Dedifferentiated amniotic fluid mesenchymal stem cell (primary cell): Measurements from ENCODE around the gene FLT1.

Source experiments
- DNase-seq: peaks from one replicate; pipeline ENCODE4 v3.0.0-alpha.2; 2016; ENCODE audit errors: extremely low spot score

Gene FLT1

DNA sequence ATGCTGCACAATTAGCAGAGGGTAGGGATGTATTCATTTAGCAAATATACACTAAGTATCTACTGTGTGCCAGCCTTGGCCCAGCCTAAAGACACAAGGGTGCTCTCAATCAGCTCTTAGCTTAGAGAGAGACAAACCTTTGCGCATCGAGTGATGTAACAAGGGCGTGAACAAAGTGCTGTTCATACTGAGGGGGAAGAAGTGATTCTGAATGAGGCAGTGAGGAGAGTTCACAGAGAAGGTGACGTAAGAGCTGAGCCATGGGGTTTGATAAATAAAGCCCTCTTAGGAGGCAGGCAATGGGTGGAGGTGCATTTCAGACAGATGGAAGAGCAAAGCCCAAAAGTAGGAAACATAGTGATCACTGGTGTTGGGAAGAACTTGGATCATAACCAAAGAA lies 68.5 kb downstream of the FLT1 start:
- no peak for DNase-seq

DNA sequence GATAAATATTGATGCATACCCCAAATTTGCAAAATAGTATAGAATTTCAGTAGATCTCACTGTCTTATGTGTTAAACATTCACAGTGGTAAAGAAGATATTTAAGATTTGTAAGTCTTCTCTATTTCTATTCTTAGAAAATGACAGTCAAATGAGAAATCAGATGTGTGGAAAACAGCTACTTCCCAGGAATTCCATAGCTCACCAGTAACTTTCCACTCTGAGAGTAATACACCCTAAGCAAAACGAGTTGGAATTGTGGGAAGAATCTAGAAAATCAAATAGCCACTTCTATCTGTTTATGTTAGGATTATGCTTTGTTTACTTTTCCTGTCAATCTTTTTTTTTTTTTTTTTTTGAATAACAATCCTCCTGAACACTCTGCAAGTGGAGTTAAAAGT lies 69.1 kb downstream of the FLT1 start:
- DNase-seq = peak; percentile 29

GRCh38 chr13:28424541-28424940 lies 70.4 kb downstream of the FLT1 start:
- DNase-seq = no peak

DNA sequence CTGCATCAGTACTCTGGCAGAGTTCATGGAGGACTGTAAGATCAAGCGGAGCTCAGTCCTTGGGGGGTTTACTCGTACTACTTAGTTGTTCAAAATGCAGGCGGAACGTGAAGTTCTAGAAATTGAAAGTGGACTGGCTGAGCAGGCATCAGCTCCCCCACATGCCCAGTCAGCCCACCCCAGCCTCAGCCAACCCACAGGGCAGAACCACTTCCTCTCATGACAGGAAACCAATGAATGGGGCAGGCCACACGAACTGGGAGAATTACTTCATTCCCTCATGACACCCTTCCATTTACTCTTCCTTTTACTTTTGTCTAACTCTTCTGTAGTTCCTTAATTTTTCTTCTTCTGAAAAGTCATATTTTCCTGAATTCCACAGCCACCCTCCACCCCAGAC lies 71.9 kb downstream of the FLT1 start:
- DNase-seq = no peak

- DNase-seq = no peak
These were observed 73.1 kb downstream of the FLT1 start for GRCh38 chr13:28421676-28422410.

GRCh38 chr13:28420704-28421103 lies 74.2 kb downstream of the FLT1 start:
- DNase-seq = no peak

- DNase-seq = no peak
These were observed 78.9 kb downstream of the FLT1 start for GRCh38 chr13:28415994-28416421.

GRCh38 chr13:28413999-28414398 lies 80.9 kb downstream of the FLT1 start:
- DNase-seq = no peak

- DNase-seq = no peak
These were observed 81.9 kb downstream of the FLT1 start for GRCh38 chr13:28412981-28413380.

- DNase-seq = no peak
These were observed 83.0 kb downstream of the FLT1 start for GRCh38 chr13:28411831-28412353.

GRCh38 chr13:28410096-28410495 lies 84.8 kb downstream of the FLT1 start:
- no peak for DNase-seq

DNA sequence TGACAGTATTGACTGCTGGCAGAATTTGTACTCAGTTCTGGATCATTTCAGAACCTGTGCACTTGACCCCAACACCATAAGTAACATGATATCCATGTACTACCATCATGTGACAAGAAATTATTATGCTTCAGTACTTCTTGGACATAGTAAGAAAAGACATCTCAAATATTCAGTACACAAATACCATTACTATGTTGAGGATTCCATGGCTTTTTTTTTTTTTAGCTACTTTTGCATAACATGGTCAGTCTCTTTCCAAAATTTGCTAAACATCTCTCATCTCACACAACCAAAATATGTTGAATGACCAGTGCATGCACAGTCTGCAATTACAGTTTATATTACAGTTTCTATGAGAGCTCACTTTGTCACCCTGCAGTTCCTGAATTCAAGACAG lies 85.3 kb downstream of the FLT1 start:
- peak; percentile 43 for DNase-seq

- no peak for DNase-seq
These were observed 86.1 kb downstream of the FLT1 start for GRCh38 chr13:28408863-28409262.

- no peak for DNase-seq
These were observed 86.6 kb downstream of the FLT1 start for GRCh38 chr13:28408235-28408848.

DNA sequence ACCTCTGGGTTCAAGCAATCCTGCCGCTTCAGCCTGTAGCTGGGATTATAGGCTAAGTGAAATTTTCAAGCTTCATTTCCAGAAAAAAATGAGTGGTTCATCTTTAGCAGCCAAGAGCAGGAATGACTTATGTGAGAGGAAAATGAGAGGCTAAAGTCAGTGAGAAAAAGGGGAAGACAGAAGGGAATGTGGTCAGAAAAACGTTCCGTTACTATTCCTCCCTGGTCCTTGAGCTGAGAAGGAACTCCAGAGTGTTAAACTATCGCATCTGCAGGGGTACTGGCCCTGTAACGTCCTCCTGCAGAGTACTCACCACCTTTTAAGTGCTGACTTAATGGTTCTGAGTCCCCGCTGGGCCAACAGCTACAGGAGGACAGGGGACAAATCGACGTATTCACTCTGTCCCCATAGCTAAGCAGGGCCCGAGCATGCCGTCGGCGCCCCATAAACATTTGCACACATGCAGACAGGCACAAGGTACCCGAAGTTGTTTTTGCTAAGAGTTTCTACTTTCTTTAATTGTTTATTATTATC lies 88.1 kb downstream of the FLT1 start:
- DNase-seq = no peak

GRCh38 chr13:28402057-28402381 lies 92.9 kb downstream of the FLT1 start:
- no peak for DNase-seq

DNA sequence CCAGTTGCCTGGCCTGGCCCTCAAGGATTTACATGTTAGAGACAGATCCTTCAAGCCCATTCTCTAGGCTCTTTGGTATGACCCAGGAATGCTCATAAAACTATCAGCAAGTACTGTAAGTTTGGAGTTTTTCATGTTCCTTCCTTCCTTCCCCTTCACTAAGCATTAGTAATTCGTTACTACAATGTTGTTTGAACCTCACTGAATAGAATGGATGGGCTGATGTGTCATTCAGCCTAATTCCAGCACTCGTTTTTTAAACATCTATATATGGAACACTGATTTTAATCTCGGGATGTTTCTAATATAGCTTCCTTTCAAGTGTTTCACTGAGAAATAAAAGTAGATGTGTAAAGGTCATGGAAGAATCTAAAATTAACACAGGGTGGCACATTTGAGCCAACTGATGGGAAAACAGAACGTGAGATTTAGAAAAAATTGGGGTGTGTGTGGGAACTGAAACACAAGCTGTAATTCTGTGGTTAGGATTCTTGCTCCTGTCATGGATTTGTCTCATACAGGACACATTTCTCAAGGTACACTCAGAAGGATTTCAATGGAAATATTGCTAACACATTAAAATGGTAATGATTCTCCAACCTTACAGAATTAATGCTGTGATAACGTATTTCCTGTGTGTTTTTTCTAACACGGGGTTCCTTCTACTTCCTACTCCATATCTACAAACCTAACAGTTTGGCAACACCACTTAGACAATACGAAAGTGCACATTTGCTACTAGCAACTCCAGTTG lies 93.4 kb downstream of the FLT1 start:
- peak; percentile 54 for DNase-seq

- DNase-seq = no peak
These were observed 98.9 kb downstream of the FLT1 start for GRCh38 chr13:28396053-28396452.

- DNase-seq = no peak
These were observed 100.5 kb downstream of the FLT1 start for GRCh38 chr13:28394422-28394821.

DNA sequence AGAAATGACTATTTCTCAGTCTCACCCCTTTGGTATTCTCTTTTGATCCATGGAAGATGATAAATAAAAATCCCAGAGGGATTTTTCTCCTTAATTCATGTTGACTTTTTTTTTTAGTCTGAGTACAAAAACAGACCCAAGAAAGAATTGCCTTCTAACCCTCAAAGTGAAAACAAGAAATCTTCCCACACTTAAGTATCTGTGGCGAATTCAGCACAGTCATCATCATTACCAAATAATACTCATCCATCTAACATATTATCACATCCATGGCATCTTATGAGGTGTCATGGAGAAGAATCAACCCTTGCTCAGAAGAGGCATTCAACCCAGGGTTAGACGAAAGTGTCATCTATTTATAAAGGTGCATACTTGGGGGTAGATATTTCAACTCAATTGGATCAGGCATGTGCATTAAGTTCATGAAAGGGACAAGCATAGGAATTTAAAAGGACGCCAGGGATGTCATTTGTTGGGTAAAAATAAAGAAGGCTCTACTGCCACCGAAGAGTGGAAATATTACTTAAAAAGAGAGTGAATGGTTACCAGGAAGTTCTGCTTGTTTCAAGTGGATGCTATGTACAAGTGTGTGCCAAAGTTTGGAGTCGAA lies 101.9 kb downstream of the FLT1 start:
- DNase-seq = no peak

GRCh38 chr13:28392428-28392827 lies 102.5 kb downstream of the FLT1 start:
- no peak for DNase-seq
